Measurements from ENCODE around the gene PDCD1LG2.

GRCh38 chr9:5562806-5563416 lies 52.6 kb downstream of the PDCD1LG2 start:
- TF ChIP-seq CTCF (IDR thresholded peaks at IDR 0.05) (no peak), EP300 (IDR thresholded peaks at IDR 0.05) (no peak), POLR2A (IDR thresholded peaks at IDR 0.05) (no peak)
